ENCODE data around the gene NEDD4L.
"Not testable (repeated sequence)": the region's sequence is repeated elsewhere in the genome, so short reads cannot be mapped to it uniquely, and the experiment has no call there.

Gene NEDD4L

GRCh38 chr18:58370038-58370580, 326.1 kb downstream of the NEDD4L start:
- CTCF ChIA-PET = interaction anchor here (2.2 kb wide), 1 partner anchor 12 kb away, joined by 6 read pairs; no protein-coding TSS in a partner anchor
- no peak for TF ChIP-seq CTCF (IDR thresholded peaks at IDR 0.05; ENCODE audit: control extremely low read depth, extremely low read depth, low read depth, missing control alignments)
- POLR2A ChIA-PET = no interaction called here
- DNase-seq (ENCODE audit: extremely low spot score) = no peak

- no peak for DNase-seq (ENCODE audit: extremely low spot score)
- POLR2A ChIA-PET = no interaction called here
- TF ChIP-seq CTCF (IDR thresholded peaks at IDR 0.05; ENCODE audit: control extremely low read depth, extremely low read depth, low read depth, missing control alignments) = no peak
- CTCF ChIA-PET = interaction anchor here (2.2 kb wide), 1 partner anchor 13 kb away, joined by 6 read pairs; no protein-coding TSS in a partner anchor
Observed at GRCh38 chr18:58370612-58371011, 326.6 kb downstream of the NEDD4L start.

- ChIA-PET POLR2A (no interaction called here), CTCF (interaction anchor here (1.2 kb wide), 1 partner anchor 26 kb away, joined by 4 read pairs; no protein-coding TSS in a partner anchor)
- TF ChIP-seq CTCF (IDR thresholded peaks at IDR 0.05; ENCODE audit: control extremely low read depth, extremely low read depth, low read depth, missing control alignments) = no peak
- DNase-seq (ENCODE audit: extremely low spot score) = no peak
Observed at GRCh38 chr18:58373481-58373880, 329.5 kb downstream of the NEDD4L start.

GRCh38 chr18:58375051-58375450, 331.0 kb downstream of the NEDD4L start:
- DNase-seq (ENCODE audit: extremely low spot score) = no peak
- TF ChIP-seq CTCF (IDR thresholded peaks at IDR 0.05; ENCODE audit: control extremely low read depth, extremely low read depth, low read depth, missing control alignments) = no peak
- POLR2A ChIA-PET = no interaction called here
- CTCF ChIA-PET = interaction anchor here (1.1 kb wide), 1 partner anchor 20 kb away, joined by 3 read pairs; no protein-coding TSS in a partner anchor

GRCh38 chr18:58378411-58379379, 334.7 kb downstream of the NEDD4L start:
- DNase-seq (ENCODE audit: extremely low spot score) = no peak
- ChIA-PET POLR2A (no interaction called here), CTCF (interaction anchor here (1.3 kb wide), 2 partner anchors 69 to 385 kb away, joined by 3 to 4 read pairs; no protein-coding TSS in a partner anchor)
- no peak for TF ChIP-seq CTCF (IDR thresholded peaks at IDR 0.05; ENCODE audit: control extremely low read depth, extremely low read depth, low read depth, missing control alignments)

- CTCF ChIA-PET = interaction anchor here (1.3 kb wide), 1 partner anchor 68 kb away, joined by 3 read pairs; no protein-coding TSS in a partner anchor
- POLR2A ChIA-PET = no interaction called here
- TF ChIP-seq CTCF (IDR thresholded peaks at IDR 0.05; ENCODE audit: control extremely low read depth, extremely low read depth, low read depth, missing control alignments) = no peak
- no peak for DNase-seq (ENCODE audit: extremely low spot score)
Observed at GRCh38 chr18:58379443-58379842, 335.4 kb downstream of the NEDD4L start.

- DNase-seq (ENCODE audit: extremely low spot score); POLR2A ChIA-PET; CTCF ChIA-PET: not testable (repeated sequence)
Observed at GRCh38 chr18:58380113-58380512, 336.1 kb downstream of the NEDD4L start.
